GM23338 (cell line): ENCODE measurements around the gene MON1B. TPM values are rescaled to one million over a fixed set of nuclear protein-coding genes. Genes with fewer than 3 reads are reported as not detected.

ENCODE experiments used
- ATAC-seq: fragments of 200-7000 bp; cut with Tn5 transposase; 3 replicates; pipeline ENCODE4 v1.9.1; 2020
- DNase-seq: peaks from one replicate; pipeline ENCODE4 v3.0.0-alpha.2; 2015; ENCODE audit warnings: low spot score
- H2AFZ ChIP-seq: fragments of 200-600 bp; sonication (generic); 2 replicates; pipeline ENCODE4 v1.8.0; 2016; ENCODE audit warnings: antibody characterized with exemption, mild to moderate bottlenecking, moderate library complexity
- H3F3A ChIP-seq: fragments of 200-600 bp; sonication (generic); replicated peaks from 2 replicates; pipeline ENCODE4 v1.8.0; 2017; ENCODE audit warnings: antibody characterized with exemption, mixed run types, low read depth
- H3K27ac ChIP-seq: fragments of 200-600 bp; sonication (generic); 2 replicates; pipeline ENCODE4 v1.6.1; 2016; ENCODE audit warnings: low read depth
- H3K27me3 ChIP-seq: fragments of 200-600 bp; sonication (generic); 2 replicates; pipeline ENCODE4 v1.8.0; 2016; ENCODE audit warnings: mild to moderate bottlenecking, mixed run types, moderate library complexity; ENCODE audit not compliant: insufficient read depth
- H3K36me3 ChIP-seq: fragments of 200-600 bp; sonication (generic); 2 replicates; pipeline ENCODE4 v1.8.0; 2016; ENCODE audit warnings: mild to moderate bottlenecking; ENCODE audit not compliant: insufficient read depth
- H3K4me1 ChIP-seq: fragments of 200-600 bp; sonication (generic); 2 replicates; pipeline ENCODE4 v1.8.0; 2016; ENCODE audit warnings: mild to moderate bottlenecking, moderate library complexity; ENCODE audit not compliant: insufficient read depth
- H3K4me2 ChIP-seq: fragments of 200-600 bp; sonication (generic); 2 replicates; pipeline ENCODE4 v1.7.1; 2017; ENCODE audit warnings: mixed run types
- H3K4me3 ChIP-seq: fragments of 200-600 bp; sonication (generic); 2 replicates; pipeline ENCODE4 v1.6.1; 2016; ENCODE audit warnings: mixed run types
- H3K79me2 ChIP-seq: fragments of 200-600 bp; sonication (generic); replicated peaks from 2 replicates; pipeline ENCODE4 v1.8.0; 2017; ENCODE audit warnings: mild to moderate bottlenecking; ENCODE audit not compliant: insufficient read depth
- H3K9me2 ChIP-seq: fragments of 200-600 bp; sonication (generic); 2 replicates; pipeline ENCODE4 v1.8.0; 2017; ENCODE audit not compliant: insufficient read depth
- H4K20me1 ChIP-seq: fragments of 200-600 bp; sonication (generic); replicated peaks from 2 replicates; pipeline ENCODE4 v1.8.0; 2017; ENCODE audit warnings: mild to moderate bottlenecking; ENCODE audit not compliant: insufficient read depth
- H3K27ac Mint-ChIP-seq: 2 replicates; pipeline ENCODE4 v1.8.0; 2020; ENCODE audit warnings: inconsistent platforms, mild to moderate bottlenecking, moderate library complexity, mixed read lengths
- H3K27me3 Mint-ChIP-seq: 3 replicates; pipeline ENCODE4 v1.8.0; 2022; ENCODE audit warnings: low read depth, mild to moderate bottlenecking, moderate library complexity, mixed read lengths, inconsistent platforms; ENCODE audit not compliant: insufficient read depth, poor library complexity
- H3K36me3 Mint-ChIP-seq: 3 replicates; pipeline ENCODE4 v1.8.0; 2021; ENCODE audit warnings: low read depth, mild to moderate bottlenecking, inconsistent platforms, moderate library complexity, mixed read lengths
- H3K4me1 Mint-ChIP-seq: 3 replicates; pipeline ENCODE4 v1.8.0; 2020; ENCODE audit warnings: mild to moderate bottlenecking, inconsistent platforms, mixed read lengths
- H3K4me3 Mint-ChIP-seq: 3 replicates; pipeline ENCODE4 v1.8.0; 2021; ENCODE audit warnings: moderate library complexity, mild to moderate bottlenecking, inconsistent platforms, mixed read lengths
- H3K9me3 Mint-ChIP-seq: 3 replicates; pipeline ENCODE4 v1.8.0; 2020; ENCODE audit warnings: moderate library complexity, mild to moderate bottlenecking, inconsistent platforms, mixed read lengths
- CREB1 ChIP-seq: fragments of 250-450 bp; sonication (Bioruptor Pico); IDR thresholded peaks from 2 replicates; pipeline ENCODE4 v1.5.0; 2020; ENCODE audit warnings: low read depth, mild to moderate bottlenecking, moderate library complexity
- CTCF ChIP-seq, 2 experiments: fragments of 200-600 bp in 1 of 2; sonication (generic) in 1 of 2; conservative IDR thresholded peaks; 2 replicates each; pipeline versions ENCODE4 v1.5.1 to v1.6.1; 2016 to 2017; ENCODE audit warnings: antibody characterized with exemption in 2 of 2, low read depth in 2 of 2, mild to moderate bottlenecking in 2 of 2, moderate library complexity in 1 of 2
- ETS1 ChIP-seq: IDR thresholded peaks from 2 replicates; pipeline ENCODE4 v1.6.1; 2016; ENCODE audit warnings: antibody characterized with exemption
- EZH2 ChIP-seq: fragments of 200-600 bp; sonication (generic); IDR thresholded peaks from one replicate; pipeline ENCODE4 v1.8.0; 2017; ENCODE audit warnings: antibody characterized with exemption, mild to moderate bottlenecking, low read depth; ENCODE audit not compliant: unreplicated experiment
- EZH2phosphoT487 ChIP-seq: fragments of 200-600 bp; sonication (generic); IDR thresholded peaks from one replicate; pipeline ENCODE4 v1.8.1; 2018; ENCODE audit warnings: antibody characterized with exemption; ENCODE audit not compliant: unreplicated experiment
- JUNB ChIP-seq: IDR thresholded peaks from one replicate; pipeline ENCODE4 v1.6.1; 2016; ENCODE audit warnings: antibody characterized with exemption; ENCODE audit not compliant: unreplicated experiment
- NANOG ChIP-seq: IDR thresholded peaks from 2 replicates; pipeline ENCODE4 v1.6.1; 2016; ENCODE audit warnings: antibody characterized with exemption, borderline replicate concordance
- POLR2AphosphoS5 ChIP-seq: IDR thresholded peaks from 2 replicates; pipeline ENCODE4 v1.6.1; 2016; ENCODE audit warnings: antibody characterized with exemption, low read depth
- REST ChIP-seq: IDR thresholded peaks from one replicate; pipeline ENCODE4 v1.6.1; 2018; ENCODE audit warnings: antibody characterized with exemption; ENCODE audit not compliant: unreplicated experiment
- STAT1 ChIP-seq: IDR thresholded peaks from one replicate; pipeline ENCODE4 v1.6.1; 2016; ENCODE audit warnings: antibody characterized with exemption; ENCODE audit not compliant: unreplicated experiment
- ZNF114 ChIP-seq: fragments of 250-450 bp; sonication (Bioruptor Pico); IDR thresholded peaks from 2 replicates; pipeline ENCODE4 v1.5.0; 2020; ENCODE audit warnings: mild to moderate bottlenecking, moderate library complexity
- long read RNA-seq: library from polyadenylated mRNA; unstranded; transcript quantifications from one replicate; pipeline ENCODE4 v2.0.0, GENCODE V29; 2020; ENCODE audit not compliant: unreplicated experiment
- polyA plus RNA-seq: library from polyadenylated mRNA; unstranded; fragments of >200 nt; fragmentation: Nextera tagmentation; extraction: Ambion mirVana; gene quantifications from 2 replicates; pipeline ENCODE4 v1.2.1, GENCODE V29; 2016
- total RNA-seq: library from RNA; depleted of rRNA; stranded (reverse); fragments of >200 nt; shearing (Covaris generic); gene quantifications from 2 replicates; pipeline ENCODE4 v1.2.3, GENCODE V29; 2014; rRNA removed

The MON1B gene
- total RNA-seq (23.7 and 30.2 TPM in 2 replicates), polyA plus RNA-seq (9.7 and 10.0 TPM in 2 replicates)
- long read RNA-seq, full-length matches to known transcripts = 6 of 8 reads
- long read RNA-seq, partial matches to known transcripts = 1 of 8 reads
- long read RNA-seq, other reads (novel, unspliced or antisense) = 1 of 8 reads

- no peaks in the 10 kb centered on the region for H3F3A ChIP-seq
- DNase-seq (peak; percentile 98), ATAC-seq (peak; percentile 97)
- H3K4me2 ChIP-seq = peak within 1 kb of the TSS; percentile 94
- 0 out of 2 replicates have a peak, but pooled peaks cover 3% of the 10 kb centered on the region for H3K36me3 ChIP-seq
- H3K79me2 ChIP-seq = peaks cover 20% of the 10 kb centered on the region
- no peak for TF ChIP-seq STAT1
- peak; percentile 77 for TF ChIP-seq POLR2AphosphoS5
- no peak for TF ChIP-seq NANOG
- TF ChIP-seq EZH2phosphoT487 = no peak
- TF ChIP-seq CREB1 = peak; percentile 65
- peak; percentile 67; the same call in 1 of the 2 replicates for TF ChIP-seq ETS1
- peaks cover 20% of the 10 kb centered on the region for H3K4me1 Mint-ChIP-seq
- peak within 1 kb of the TSS; percentile 99 for H3K27ac Mint-ChIP-seq
- peak within 1 kb of the TSS; percentile 94 for H2AFZ ChIP-seq
- no peaks in the 10 kb centered on the region for H4K20me1 ChIP-seq
- H3K9me3 Mint-ChIP-seq = peaks cover 2% of the 10 kb centered on the region; the same call in 2 of the 3 replicates
- peak within 1 kb of the TSS; percentile 88 for H3K27ac ChIP-seq
- H3K27me3 Mint-ChIP-seq = peaks cover 10% of the 10 kb centered on the region
- H3K4me3 ChIP-seq = peak within 1 kb of the TSS; percentile 99
- H3K9me2 ChIP-seq = no peaks in the 10 kb centered on the region
- H3K36me3 Mint-ChIP-seq = peaks cover 18% of the 10 kb centered on the region
- H3K4me1 ChIP-seq = peaks cover 13% of the 10 kb centered on the region; the same call in 1 of the 2 replicates
- H3K4me3 Mint-ChIP-seq = peak within 1 kb of the TSS; percentile 83
- no peaks in the 10 kb centered on the region for H3K27me3 ChIP-seq
Measured at GRCh38 chr16:77190478-77191258, at the start of gene MON1B. Gene MON1B, plus strand, starts transcription at chr16:77191190. Its CDS starts 296 bp downstream, at chr16:77191486.

GRCh38 chr16:77143364-77143763 is 47.6 kb upstream of the MON1B start:
- peaks cover 64% of the 10 kb centered on the region for H3K9me3 Mint-ChIP-seq
- H3K27me3 Mint-ChIP-seq = peaks cover 3% of the 10 kb centered on the region
- Histone ChIP-seq H3K4me3 (no peak overlapping the region), H3K27ac (no peak overlapping the region), H3K4me1 (no peaks in the 10 kb centered on the region), H3K36me3 (no peaks in the 10 kb centered on the region), H3K27me3 (no peaks in the 10 kb centered on the region), H3K79me2 (no peaks in the 10 kb centered on the region), H3K4me2 (no peak overlapping the region), H3F3A (no peaks in the 10 kb centered on the region), H2AFZ (no peak overlapping the region), H4K20me1 (no peaks in the 10 kb centered on the region), H3K9me2 (peaks cover 8% of the 10 kb centered on the region; the same call in 1 of the 2 replicates)
- H3K36me3 Mint-ChIP-seq = peaks cover 10% of the 10 kb centered on the region; the same call in 2 of the 3 replicates
- no peaks in the 10 kb centered on the region for H3K4me1 Mint-ChIP-seq
- no peak overlapping the region for H3K27ac Mint-ChIP-seq
- DNase-seq = no peak
- H3K4me3 Mint-ChIP-seq = no peak overlapping the region
- no peak for ATAC-seq
- TF ChIP-seq EZH2phosphoT487 (no peak), POLR2AphosphoS5 (no peak), JUNB (no peak), ETS1 (no peak), CTCF (conservative IDR thresholded peaks at IDR 0.05; ENCODE audit: low read depth in 2 of 2) (no peak), CREB1 (no peak), STAT1 (no peak), REST (no peak), ZNF114 (CRISPR knock-in tag) (no peak), EZH2 (no peak), NANOG (no peak)
